Fibroblast of pulmonary artery (primary cell): ENCODE data around the gene OR11G2.
"Not testable (repeated sequence)": the region's sequence is repeated elsewhere in the genome, so short reads cannot be mapped to it uniquely, and the experiment has no call there.

Source experiments
- DNase-seq: peaks from one replicate; pipeline ENCODE4 v3.0.0-alpha.2; 2010; ENCODE audit warnings: low read depth
- H3K4me3 ChIP-seq: replicated peaks from 2 replicates; pipeline ENCODE4 v1.5.1; 2011; ENCODE audit warnings: low read depth, mild to moderate bottlenecking, control low read depth, low read length, moderate library complexity
- CTCF ChIP-seq: IDR thresholded peaks from 2 replicates; pipeline ENCODE4 v1.5.1; 2011; ENCODE audit warnings: mild to moderate bottlenecking, control low read depth, low read length, inconsistent platforms; ENCODE audit errors: missing control alignments

Gene OR11G2

GRCh38 chr14:20223410-20223809 lies 32.7 kb downstream of the OR11G2 start, which contains the start of gene OR11H6:
Gene OR11H6, plus strand, starts transcription at chr14:20223710. Its CDS starts 0 bp downstream, at chr14:20223710.
- no peak for DNase-seq
- TF ChIP-seq CTCF, result no peak

DNA sequence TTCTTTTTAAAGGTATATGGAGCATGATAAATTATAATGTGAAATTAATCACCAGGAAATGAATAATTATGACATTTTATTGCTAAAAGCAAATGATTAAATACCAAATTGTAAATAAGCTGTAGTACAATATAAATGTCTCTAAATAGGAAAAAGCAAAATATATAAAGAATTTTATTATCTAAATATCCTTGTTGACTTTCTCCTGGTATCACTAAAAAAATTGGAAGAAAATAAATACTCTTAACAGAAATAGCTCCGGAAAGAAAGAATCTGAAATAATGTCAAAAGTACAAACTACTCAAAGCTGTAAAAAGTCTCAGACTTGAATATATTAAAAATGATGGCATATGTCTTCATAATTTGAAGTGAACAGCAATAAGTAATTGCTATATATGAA lies 38.0 kb downstream of the OR11G2 start, which contains the start of gene OR11H7:
OR11H7 (plus strand) TSS at position 301 of the 400 bp plus-strand sequence.
- DNase-seq, result no peak
- no peak for TF ChIP-seq CTCF
- no peak within 1 kb of the TSS for H3K4me3 ChIP-seq

More at GRCh38 chr14:20223410-20223809, 32.7 kb downstream of the OR11G2 start, which contains the start of gene OR11H6:
- H3K4me3 ChIP-seq, result no peak within 1 kb of the TSS

- DNase-seq, H3K4me3 ChIP-seq: not testable (repeated sequence)
These were observed 44.7 kb downstream of the OR11G2 start for GRCh38 chr14:20235415-20235814.

DNA sequence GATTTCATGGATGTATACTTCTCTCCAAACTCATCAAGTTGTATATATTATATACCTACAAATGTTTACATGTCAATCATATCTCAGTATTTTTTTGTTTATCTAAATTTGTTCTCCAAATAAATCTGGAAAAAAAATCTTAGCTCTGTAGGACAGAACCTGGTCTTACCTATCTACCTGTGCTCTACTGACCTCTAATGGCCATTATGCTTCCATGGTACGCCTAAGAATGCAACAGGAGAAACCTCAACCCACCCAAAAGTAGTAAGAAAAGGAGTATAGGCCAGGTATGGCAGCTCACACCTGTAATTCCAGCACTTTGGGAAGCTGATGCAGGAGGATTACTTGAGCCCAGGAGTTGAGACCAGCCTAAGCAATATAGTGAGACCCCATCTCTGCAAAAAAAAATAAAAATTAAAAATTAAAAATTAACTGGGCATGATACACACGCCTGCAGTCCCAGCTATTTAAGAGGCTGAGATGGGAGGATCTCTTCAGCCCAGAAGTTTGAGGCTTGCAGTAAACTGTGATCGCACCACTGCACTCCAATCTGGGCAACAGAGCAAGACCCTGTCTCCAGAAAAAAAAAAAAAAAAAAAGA lies 57.0 kb downstream of the OR11G2 start:
- no peak for DNase-seq
- H3K4me3 ChIP-seq, result no peak overlapping the region
- TF ChIP-seq CTCF, result no peak
